PC-3 (cell line): ENCODE measurements around the gene PPP1R7. TPM values are rescaled to one million over a fixed set of nuclear protein-coding genes. Genes with fewer than 3 reads are reported as not detected.

ENCODE experiments used
- ATAC-seq: fragments of 200-7000 bp; cut with Tn5 transposase; 2 replicates; pipeline ENCODE4 v1.9.1; 2020; ENCODE audit warnings: mild to moderate bottlenecking, moderate library complexity
- BruUV-seq: library from RNA; stranded (reverse); fragments of 400-500 nt; replicated peaks from 2 replicates; lab custom pipeline; 2021; lab: Mats Ljungman, UMichigan
- CTCF ChIA-PET: fragments of 300-600 bp; sonication (Branson Sonifier 250); formaldehyde crosslinking; loops from one replicate; lab custom pipeline; 2022; ENCODE audit warnings: antibody characterized with exemption; lab: Charles Lee
- POLR2A ChIA-PET: fragments of 300-600 bp; sonication (Branson Sonifier 250); formaldehyde crosslinking; loops from one replicate; lab custom pipeline; 2022; ENCODE audit warnings: antibody characterized with exemption; ENCODE audit not compliant: unreplicated experiment; lab: Charles Lee
- DNase-seq: peaks from one replicate; pipeline ENCODE4 v3.0.0-alpha.2; 2015
- H2AFZ ChIP-seq: fragments of 300-600 bp; sonication (generic); 2 replicates; pipeline ENCODE4 v1.6.0; 2016; ENCODE audit warnings: antibody characterized with exemption, low read length
- H3F3A ChIP-seq: fragments of 300-600 bp; sonication (generic); one replicate; pipeline ENCODE4 v1.6.0; 2017; ENCODE audit warnings: antibody characterized with exemption, low read length, control low read depth, mild to moderate bottlenecking; ENCODE audit not compliant: unreplicated experiment
- H3K27ac ChIP-seq: fragments of 300-600 bp; sonication (generic); 2 replicates; pipeline ENCODE4 v1.5.1; 2016; ENCODE audit warnings: mild to moderate bottlenecking, low read length
- H3K27me3 ChIP-seq: fragments of 300-600 bp; sonication (generic); 2 replicates; pipeline ENCODE4 v1.6.1; 2016; ENCODE audit warnings: low read length, mixed read lengths
- H3K36me3 ChIP-seq: fragments of 300-600 bp; sonication (generic); 2 replicates; pipeline ENCODE4 v1.6.1; 2016; ENCODE audit warnings: low read depth, mixed run types, low read length, mixed read lengths
- H3K4me1 ChIP-seq: fragments of 300-600 bp; sonication (generic); 2 replicates; pipeline ENCODE4 v1.5.1; 2016; ENCODE audit warnings: low read length; ENCODE audit not compliant: insufficient read depth
- H3K4me2 ChIP-seq: fragments of 300-600 bp; sonication (generic); 2 replicates; pipeline ENCODE4 v1.6.0; 2016; ENCODE audit warnings: low read length
- H3K4me3 ChIP-seq: fragments of 300-600 bp; sonication (generic); 2 replicates; pipeline ENCODE4 v1.5.1; 2016; ENCODE audit warnings: mild to moderate bottlenecking, low read length, mixed read lengths
- H3K79me2 ChIP-seq: fragments of 300-600 bp; sonication (generic); 2 replicates; pipeline ENCODE4 v1.6.1; 2017; ENCODE audit warnings: low read length, mixed read lengths
- H3K9ac ChIP-seq: fragments of 300-600 bp; sonication (generic); 2 replicates; pipeline ENCODE4 v1.6.0; 2016; ENCODE audit warnings: mild to moderate bottlenecking, low read length
- H3K9me2 ChIP-seq: fragments of 300-600 bp; sonication (generic); replicated peaks from 2 replicates; pipeline ENCODE4 v1.6.1; 2016; ENCODE audit warnings: mixed run types, low read length, mixed read lengths
- H3K9me3 ChIP-seq: fragments of 300-600 bp; sonication (generic); 2 replicates; pipeline ENCODE4 v1.6.1; 2016; ENCODE audit warnings: low read length, mixed read lengths
- H4K20me1 ChIP-seq: fragments of 300-600 bp; sonication (generic); 2 replicates; pipeline ENCODE4 v1.6.1; 2016; ENCODE audit warnings: low read length, mixed read lengths
- EZH2 ChIP-seq: fragments of 300-600 bp; sonication (generic); IDR thresholded peaks from one replicate; pipeline ENCODE4 v1.6.1; 2017; ENCODE audit warnings: antibody characterized with exemption, mild to moderate bottlenecking, low read length; ENCODE audit not compliant: unreplicated experiment
- EZH2phosphoT487 ChIP-seq: fragments of 300-600 bp; sonication (generic); IDR thresholded peaks from 2 replicates; pipeline ENCODE4 v1.6.1; 2018; ENCODE audit warnings: mild to moderate bottlenecking, antibody characterized with exemption, low read length, borderline replicate concordance
- intact Hi-C: fragments of 100-400 bp; cut with micrococcal nuclease; formaldehyde crosslinking; loops from 2 replicates; pipeline ENCODE4 v1.9.0; 2023
- total RNA-seq: library from RNA; depleted of rRNA; stranded (reverse); fragments of >200 nt; gene quantifications from 2 replicates; pipeline ENCODE4 v1.2.3, GENCODE V29; 2014
- TF ChIP-seq, protein P1 (sequence below): fragments of 300-600 bp; sonication (generic); conservative IDR thresholded peaks from 2 replicates; pipeline ENCODE4 v1.5.1; 2017; ENCODE audit warnings: antibody characterized with exemption, low read depth, mild to moderate bottlenecking, low read length

Gene PPP1R7
- total RNA-seq, 1 experiment from 2014 or later, result 21.4 TPM

DNA sequence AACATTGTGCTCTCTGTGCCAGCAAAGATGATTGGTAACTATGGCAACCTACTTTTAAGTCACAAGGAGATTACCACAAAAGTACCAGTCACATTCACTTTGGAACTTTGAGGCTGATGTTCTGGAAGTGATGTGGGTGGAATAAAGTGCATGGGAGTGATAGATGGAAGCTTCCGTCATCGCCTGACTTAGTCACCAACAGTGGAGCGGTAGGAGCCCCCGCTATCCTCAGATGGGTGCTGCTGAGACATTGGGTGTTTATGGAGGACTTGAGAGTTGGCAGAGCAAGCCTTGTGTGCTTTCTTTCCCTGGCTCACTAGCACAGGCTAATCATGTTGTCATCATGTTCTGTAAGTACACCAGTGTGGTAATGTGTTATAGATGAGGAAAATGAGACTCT is 4.6 kb downstream of the PPP1R7 start:
- Histone ChIP-seq H3K27ac (no peak overlapping the region), H3K36me3 (no peaks in the 10 kb centered on the region), H3K9me2 (no peaks in the 10 kb centered on the region), H3K4me3 (no peak overlapping the region), H3F3A (no peaks in the 10 kb centered on the region), H3K79me2 (peaks cover 9% of the 10 kb centered on the region), H3K9me3 (no peaks in the 10 kb centered on the region), H2AFZ (no peak overlapping the region), H3K27me3 (no peaks in the 10 kb centered on the region), H3K4me1 (no peaks in the 10 kb centered on the region), H3K4me2 (no peak overlapping the region), H3K9ac (no peak overlapping the region), H4K20me1 (no peaks in the 10 kb centered on the region)
- no peak for TF ChIP-seq EZH2
- TF ChIP-seq EZH2phosphoT487, result no peak
- TF ChIP-seq, protein P1, sequence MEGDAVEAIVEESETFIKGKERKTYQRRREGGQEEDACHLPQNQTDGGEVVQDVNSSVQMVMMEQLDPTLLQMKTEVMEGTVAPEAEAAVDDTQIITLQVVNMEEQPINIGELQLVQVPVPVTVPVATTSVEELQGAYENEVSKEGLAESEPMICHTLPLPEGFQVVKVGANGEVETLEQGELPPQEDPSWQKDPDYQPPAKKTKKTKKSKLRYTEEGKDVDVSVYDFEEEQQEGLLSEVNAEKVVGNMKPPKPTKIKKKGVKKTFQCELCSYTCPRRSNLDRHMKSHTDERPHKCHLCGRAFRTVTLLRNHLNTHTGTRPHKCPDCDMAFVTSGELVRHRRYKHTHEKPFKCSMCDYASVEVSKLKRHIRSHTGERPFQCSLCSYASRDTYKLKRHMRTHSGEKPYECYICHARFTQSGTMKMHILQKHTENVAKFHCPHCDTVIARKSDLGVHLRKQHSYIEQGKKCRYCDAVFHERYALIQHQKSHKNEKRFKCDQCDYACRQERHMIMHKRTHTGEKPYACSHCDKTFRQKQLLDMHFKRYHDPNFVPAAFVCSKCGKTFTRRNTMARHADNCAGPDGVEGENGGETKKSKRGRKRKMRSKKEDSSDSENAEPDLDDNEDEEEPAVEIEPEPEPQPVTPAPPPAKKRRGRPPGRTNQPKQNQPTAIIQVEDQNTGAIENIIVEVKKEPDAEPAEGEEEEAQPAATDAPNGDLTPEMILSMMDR, result no peak
- DNase-seq (no peak), ATAC-seq (no peak)
- intact Hi-C loops, result no loop called here
- ChIA-PET POLR2A (no interaction called here), CTCF (no interaction called here)
- BruUV-seq, result no TSS peak

DNA sequence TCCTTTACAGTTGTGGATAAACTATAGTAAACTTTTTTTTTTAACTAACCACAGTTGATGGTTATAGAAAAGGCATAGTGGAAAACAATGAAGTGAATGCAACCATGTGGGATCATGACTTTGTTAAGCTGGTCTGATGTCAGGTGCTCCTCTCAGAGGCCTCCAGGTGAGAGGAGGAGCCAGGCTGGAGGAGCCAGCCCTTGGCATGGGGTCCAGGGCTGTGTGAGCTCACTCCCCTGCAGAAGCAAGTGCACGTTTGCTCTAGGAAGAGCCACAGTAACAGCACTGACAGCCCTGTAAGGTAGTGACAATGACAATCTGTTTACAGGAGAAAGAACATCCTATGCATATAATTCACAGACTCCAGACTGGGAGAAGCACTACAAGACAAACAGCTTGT is 5.7 kb downstream of the PPP1R7 start:
- Histone ChIP-seq H3K4me2 (no peak overlapping the region), H3K27me3 (no peaks in the 10 kb centered on the region), H3F3A (no peaks in the 10 kb centered on the region), H3K4me3 (no peak overlapping the region), H3K9me3 (no peaks in the 10 kb centered on the region), H3K36me3 (no peaks in the 10 kb centered on the region), H3K4me1 (no peaks in the 10 kb centered on the region), H3K9ac (no peak overlapping the region), H3K79me2 (peaks cover 5% of the 10 kb centered on the region), H3K9me2 (no peaks in the 10 kb centered on the region), H4K20me1 (no peaks in the 10 kb centered on the region), H3K27ac (no peak overlapping the region), H2AFZ (no peak overlapping the region)
- no peak for DNase-seq
- TF ChIP-seq EZH2phosphoT487 (no peak), EZH2 (no peak)
- TF ChIP-seq, protein P1, result no peak
- ChIA-PET POLR2A (interaction anchor here (0.6 kb wide), 1 partner anchor 11 kb away, joined by 5 read pairs; no protein-coding TSS in a partner anchor), CTCF (no interaction called here)
- no peak for ATAC-seq
- BruUV-seq, result no TSS peak
- intact Hi-C loops, result no loop called here

DNA sequence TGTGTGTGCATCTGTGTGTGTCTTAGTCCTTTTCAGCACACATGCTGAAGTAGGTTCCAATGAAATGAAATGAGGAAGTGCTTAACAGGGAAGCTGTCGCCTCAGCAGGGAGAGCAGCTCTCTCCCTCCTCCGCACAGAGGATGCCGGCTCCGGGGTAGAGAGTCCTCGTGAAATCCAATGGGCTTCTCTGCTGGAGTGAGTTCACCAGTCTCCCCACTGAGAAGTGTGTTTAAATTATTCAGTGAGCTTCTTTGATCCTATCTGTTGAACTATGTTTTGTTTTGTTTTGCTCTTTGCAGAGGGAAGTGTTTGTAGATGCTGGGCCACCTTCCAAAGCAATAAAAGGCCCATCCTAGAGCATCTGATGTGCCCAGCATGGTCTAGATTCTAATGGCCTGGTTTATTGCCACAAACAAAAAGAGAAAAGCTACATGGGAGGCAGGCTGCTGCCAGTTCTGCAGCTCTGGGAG is 6.7 kb downstream of the PPP1R7 start:
- Histone ChIP-seq H3K9me3 (no peaks in the 10 kb centered on the region), H3K9ac (no peak overlapping the region), H3K4me3 (no peak overlapping the region), H3K4me2 (no peak overlapping the region), H3K27me3 (no peaks in the 10 kb centered on the region), H3K27ac (no peak overlapping the region), H4K20me1 (no peaks in the 10 kb centered on the region), H3K36me3 (no peaks in the 10 kb centered on the region), H2AFZ (no peak overlapping the region), H3F3A (no peaks in the 10 kb centered on the region), H3K9me2 (no peaks in the 10 kb centered on the region), H3K79me2 (no peaks in the 10 kb centered on the region), H3K4me1 (no peaks in the 10 kb centered on the region)
- CTCF ChIA-PET, result no interaction called here
- POLR2A ChIA-PET, result no interaction called here
- TF ChIP-seq, protein P1, result no peak
- TF ChIP-seq EZH2phosphoT487 (no peak), EZH2 (no peak)
- intact Hi-C loops, result no loop called here
- ATAC-seq, result no peak
- no TSS peak for BruUV-seq
- no peak for DNase-seq
